SU-DHL-6 (cell line): Measurements from ENCODE around the gene PTPRN2.
"Not testable (repeated sequence)": the region's sequence is repeated elsewhere in the genome, so short reads cannot be mapped to it uniquely, and the experiment has no call there.

Experiments
- H2AFZ ChIP-seq: fragments of 200-600 bp; sonication (generic); 2 replicates; pipeline ENCODE4 v1.6.1; 2014; ENCODE audit warnings: low read depth, mild to moderate bottlenecking, moderate library complexity, mixed read lengths, antibody characterized with exemption, low read length; ENCODE audit not compliant: severe bottlenecking
- H3F3A ChIP-seq: fragments of 200-600 bp; shearing (Covaris generic); 2 replicates; pipeline ENCODE4 v1.6.0; 2016; ENCODE audit warnings: antibody characterized with exemption, mild to moderate bottlenecking; ENCODE audit not compliant: insufficient read depth
- H3K27ac ChIP-seq: fragments of 200-600 bp; sonication (generic); 2 replicates; pipeline ENCODE4 v1.5.1; 2016; ENCODE audit warnings: low read depth, mild to moderate bottlenecking, low read length, moderate library complexity, mixed read lengths
- H3K27me3 ChIP-seq: fragments of 200-600 bp; sonication (generic), shearing (Covaris generic); 2 replicates; pipeline ENCODE4 v1.6.0; 2014; ENCODE audit warnings: mild to moderate bottlenecking, low read length
- H3K36me3 ChIP-seq: fragments of 200-600 bp; sonication (generic); 2 replicates; pipeline ENCODE4 v1.6.1; 2014; ENCODE audit warnings: mild to moderate bottlenecking, low read length, mixed read lengths
- H3K4me2 ChIP-seq: fragments of 300-600, 200-600 bp; shearing (Covaris generic), sonication (generic); 2 replicates; pipeline ENCODE4 v1.6.0; 2014; ENCODE audit warnings: low read length, low read depth, mild to moderate bottlenecking; ENCODE audit not compliant: poor library complexity, severe bottlenecking
- H3K4me3 ChIP-seq: fragments of 200-600 bp; sonication (generic); 2 replicates; pipeline ENCODE4 v1.5.1; 2014; ENCODE audit warnings: antibody characterized with exemption, low read length, mild to moderate bottlenecking, mixed read lengths; ENCODE audit not compliant: insufficient read depth, poor library complexity, severe bottlenecking
- H3K79me2 ChIP-seq: fragments of 200-600 bp; sonication (generic); 2 replicates; pipeline ENCODE4 v1.6.1; 2014; ENCODE audit warnings: mild to moderate bottlenecking, low read length, moderate library complexity; ENCODE audit not compliant: insufficient read depth
- H3K9ac ChIP-seq: fragments of 200-600 bp; sonication (generic); 2 replicates; pipeline ENCODE4 v1.7.0; 2014; ENCODE audit warnings: mild to moderate bottlenecking, low read length
- H3K9me2 ChIP-seq: fragments of 200-600 bp; sonication (generic); replicated peaks from 2 replicates; pipeline ENCODE4 v1.6.1; 2014; ENCODE audit warnings: low read length; ENCODE audit not compliant: insufficient read depth
- H3K9me3 ChIP-seq: fragments of 200-600 bp; sonication (generic); 2 replicates; pipeline ENCODE4 v1.6.1; 2014; ENCODE audit warnings: low read length, mixed read lengths; ENCODE audit not compliant: insufficient read depth
- H4K20me1 ChIP-seq: fragments of 200-600 bp; sonication (generic); 2 replicates; pipeline ENCODE4 v1.6.1; 2014; ENCODE audit warnings: low read depth, mild to moderate bottlenecking, antibody characterized with exemption, low read length, moderate library complexity, mixed read lengths
- CTCF ChIP-seq: fragments of 200-600 bp; sonication (generic); IDR thresholded peaks from one replicate; pipeline ENCODE4 v1.5.1; 2017; ENCODE audit warnings: antibody characterized with exemption, mild to moderate bottlenecking, low read length, moderate library complexity; ENCODE audit not compliant: insufficient read depth, poor library complexity, severe bottlenecking
- EZH2phosphoT487 ChIP-seq: fragments of 200-600 bp; sonication (generic), shearing (Covaris generic); conservative IDR thresholded peaks from 2 replicates; pipeline ENCODE4 v1.6.1; 2018; ENCODE audit warnings: mild to moderate bottlenecking, antibody characterized with exemption, low read length, moderate library complexity, mixed read lengths

PTPRN2 gene

DNA sequence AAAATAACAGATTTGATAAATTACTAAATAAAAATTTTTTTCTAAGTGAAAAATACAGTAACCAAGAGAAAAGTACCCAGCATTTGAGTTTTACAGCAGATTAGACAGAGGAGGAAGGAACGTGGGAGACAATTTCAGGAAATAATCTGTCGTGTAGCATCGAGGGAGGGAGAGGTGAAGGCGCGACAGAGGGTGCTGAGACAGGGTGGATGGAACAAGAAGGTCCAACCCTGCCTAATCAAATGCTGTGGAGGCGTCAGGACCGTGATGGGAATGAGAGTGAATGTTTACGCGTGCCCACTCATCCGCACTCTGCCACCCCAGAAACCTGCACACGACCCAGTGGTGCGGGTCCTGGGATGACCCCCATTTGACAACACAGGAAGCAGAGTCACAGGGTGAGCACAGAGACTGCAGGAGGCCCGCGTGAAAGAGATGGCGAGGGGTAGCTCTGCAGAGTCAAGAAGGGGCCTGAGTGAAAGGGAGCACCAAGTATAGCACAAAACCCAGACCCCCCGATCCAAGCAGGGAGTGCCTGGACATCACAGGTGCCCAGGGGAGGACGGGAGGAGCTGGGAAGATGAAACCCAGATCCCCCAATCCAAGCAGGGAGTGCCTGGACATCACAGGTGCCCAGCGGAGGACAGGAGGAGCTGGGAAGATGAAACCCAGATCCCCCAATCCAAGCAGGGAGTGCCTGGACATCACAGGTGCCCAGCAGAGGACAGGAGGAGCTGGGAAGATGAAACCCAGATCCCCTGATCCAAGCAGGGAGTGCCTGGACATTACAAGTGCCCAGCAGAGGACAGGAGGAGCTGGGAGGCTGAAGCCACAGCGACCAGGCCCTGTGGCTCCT is 691.9 kb downstream of the PTPRN2 start:
- Histone ChIP-seq H4K20me1 (no peaks in the 10 kb centered on the region), H3K9me3 (no peaks in the 10 kb centered on the region), H3K36me3 (no peaks in the 10 kb centered on the region), H3K79me2 (no peaks in the 10 kb centered on the region), H3K4me2 (no peak overlapping the region), H3K27ac (no peak overlapping the region), H3K9me2 (no peaks in the 10 kb centered on the region), H3K4me3 (no peak overlapping the region), H3F3A (no peaks in the 10 kb centered on the region), H3K27me3 (no peaks in the 10 kb centered on the region), H3K9ac (no peak overlapping the region), H2AFZ (no peak overlapping the region)
- TF ChIP-seq EZH2phosphoT487 = no peak
- no peak for TF ChIP-seq CTCF

- H3K4me2 ChIP-seq, H3K9me3 ChIP-seq, H3K36me3 ChIP-seq, H3K9me2 ChIP-seq, H3K4me3 ChIP-seq, H3K79me2 ChIP-seq, H3K27me3 ChIP-seq, H4K20me1 ChIP-seq, H3K9ac ChIP-seq, H3F3A ChIP-seq, H3K27ac ChIP-seq, H2AFZ ChIP-seq: not testable (repeated sequence)
Measured at GRCh38 chr7:157895098-157895497, 692.5 kb downstream of the PTPRN2 start.

- Histone ChIP-seq H3K36me3 (no peaks in the 10 kb centered on the region), H2AFZ (no peak overlapping the region), H4K20me1 (no peaks in the 10 kb centered on the region), H3K79me2 (no peaks in the 10 kb centered on the region), H3K9me3 (no peaks in the 10 kb centered on the region), H3K4me3 (no peak overlapping the region), H3K9ac (no peak overlapping the region), H3F3A (no peaks in the 10 kb centered on the region), H3K27ac (no peak overlapping the region), H3K4me2 (no peak overlapping the region), H3K27me3 (no peaks in the 10 kb centered on the region), H3K9me2 (no peaks in the 10 kb centered on the region)
- TF ChIP-seq EZH2phosphoT487 (no peak), CTCF (no peak)
Measured at GRCh38 chr7:157893535-157894044, 694.0 kb downstream of the PTPRN2 start.

- Histone ChIP-seq H3K27me3 (no peaks in the 10 kb centered on the region), H3K27ac (no peak overlapping the region)
- TF ChIP-seq EZH2phosphoT487 (no peak), CTCF (no peak)
Measured at GRCh38 chr7:157892751-157893523, 694.7 kb downstream of the PTPRN2 start.

More at GRCh38 chr7:157892751-157893523, 694.7 kb downstream of the PTPRN2 start:
- no peaks in the 10 kb centered on the region for H3F3A ChIP-seq
- H3K9me3 ChIP-seq = no peaks in the 10 kb centered on the region
- no peaks in the 10 kb centered on the region for H3K79me2 ChIP-seq
- H4K20me1 ChIP-seq = no peaks in the 10 kb centered on the region
- H2AFZ ChIP-seq = no peak overlapping the region
- no peak overlapping the region for H3K9ac ChIP-seq
- H3K4me2 ChIP-seq = no peak overlapping the region
- H3K4me3 ChIP-seq = no peak overlapping the region
- H3K9me2 ChIP-seq = no peaks in the 10 kb centered on the region
- H3K36me3 ChIP-seq = no peaks in the 10 kb centered on the region
